Measurements from ENCODE around the gene FBXL14.

- TF ChIP-seq, protein P1, sequence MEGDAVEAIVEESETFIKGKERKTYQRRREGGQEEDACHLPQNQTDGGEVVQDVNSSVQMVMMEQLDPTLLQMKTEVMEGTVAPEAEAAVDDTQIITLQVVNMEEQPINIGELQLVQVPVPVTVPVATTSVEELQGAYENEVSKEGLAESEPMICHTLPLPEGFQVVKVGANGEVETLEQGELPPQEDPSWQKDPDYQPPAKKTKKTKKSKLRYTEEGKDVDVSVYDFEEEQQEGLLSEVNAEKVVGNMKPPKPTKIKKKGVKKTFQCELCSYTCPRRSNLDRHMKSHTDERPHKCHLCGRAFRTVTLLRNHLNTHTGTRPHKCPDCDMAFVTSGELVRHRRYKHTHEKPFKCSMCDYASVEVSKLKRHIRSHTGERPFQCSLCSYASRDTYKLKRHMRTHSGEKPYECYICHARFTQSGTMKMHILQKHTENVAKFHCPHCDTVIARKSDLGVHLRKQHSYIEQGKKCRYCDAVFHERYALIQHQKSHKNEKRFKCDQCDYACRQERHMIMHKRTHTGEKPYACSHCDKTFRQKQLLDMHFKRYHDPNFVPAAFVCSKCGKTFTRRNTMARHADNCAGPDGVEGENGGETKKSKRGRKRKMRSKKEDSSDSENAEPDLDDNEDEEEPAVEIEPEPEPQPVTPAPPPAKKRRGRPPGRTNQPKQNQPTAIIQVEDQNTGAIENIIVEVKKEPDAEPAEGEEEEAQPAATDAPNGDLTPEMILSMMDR (IDR thresholded peaks at IDR 0.05) = no peak
- TF ChIP-seq POLR2A (IDR thresholded peaks at IDR 0.05) = no peak
These were observed 6.3 kb downstream of the FBXL14 start for GRCh38 chr12:1587927-1588574.
